ENCODE measurements around the gene PHGDH.
A peak's percentile ranks its signal among the peaks of the same experiment; 100 is the strongest.

PHGDH gene

GRCh38 chr1:119732465-119733168, 20.9 kb downstream of the PHGDH start:
- no peak for DNase-seq

DNA sequence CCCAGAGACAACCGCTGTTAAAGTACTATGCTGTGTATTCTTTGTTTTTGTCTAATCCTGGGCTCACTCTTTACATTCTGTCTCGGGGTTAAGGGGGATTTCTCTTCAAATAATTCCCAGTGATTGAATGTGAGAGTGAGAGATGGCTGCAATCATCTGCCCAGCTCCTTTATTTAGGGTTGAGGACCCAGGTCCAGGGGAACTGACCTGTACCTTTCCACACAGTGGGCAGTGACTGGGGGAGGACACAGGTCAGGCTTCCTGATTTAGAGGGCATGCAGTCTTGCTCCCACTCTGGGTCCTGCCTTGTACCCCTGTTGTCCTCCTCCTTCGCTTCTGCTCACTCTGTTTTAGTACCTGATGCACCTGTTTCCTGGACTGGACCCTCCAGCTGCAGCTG, 22.0 kb downstream of the PHGDH start:
- DNase-seq = no peak

DNA sequence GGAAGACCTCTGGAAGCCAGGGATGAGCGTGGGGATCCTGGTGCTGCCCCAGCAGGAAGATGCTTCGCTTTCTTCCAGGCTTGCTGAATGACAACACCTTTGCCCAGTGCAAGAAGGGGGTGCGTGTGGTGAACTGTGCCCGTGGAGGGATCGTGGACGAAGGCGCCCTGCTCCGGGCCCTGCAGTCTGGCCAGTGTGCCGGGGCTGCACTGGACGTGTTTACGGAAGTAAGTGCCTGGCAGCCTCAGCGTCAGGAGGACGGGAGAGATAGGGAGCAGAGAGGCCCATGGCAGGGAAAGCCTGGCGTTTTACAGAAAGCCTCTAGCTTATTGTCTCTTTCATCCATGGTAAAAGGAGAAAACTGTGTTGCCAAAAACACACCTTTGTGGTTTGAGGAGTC, 23.5 kb downstream of the PHGDH start:
- DNase-seq = no peak

GRCh38 chr1:119736649-119737039, 24.9 kb downstream of the PHGDH start:
- no peak for DNase-seq

GRCh38 chr1:119737040-119737682, 25.4 kb downstream of the PHGDH start:
- no peak for DNase-seq

- no peak for DNase-seq
Observed at GRCh38 chr1:119738100-119738720, 26.5 kb downstream of the PHGDH start.

DNA sequence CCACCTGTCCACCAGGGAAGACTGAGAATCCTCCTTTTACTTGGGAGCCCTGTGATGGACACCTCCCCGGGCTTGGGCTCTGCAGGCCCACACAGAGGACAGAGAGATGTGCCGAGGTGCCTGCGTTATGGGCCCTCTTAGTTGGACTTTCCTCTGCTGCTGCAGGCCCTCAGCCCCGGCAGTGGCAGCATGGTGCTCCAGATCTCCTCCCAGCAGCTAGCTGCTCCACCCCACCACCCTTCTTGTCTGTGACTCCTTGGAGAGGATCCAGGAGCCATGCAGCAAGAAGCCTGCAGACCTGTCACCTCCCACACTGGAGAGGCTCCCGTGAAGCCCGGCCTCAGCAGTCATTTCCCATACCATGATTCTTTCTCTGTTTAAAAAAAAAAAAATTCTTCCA, 27.4 kb downstream of the PHGDH start:
- DNase-seq = no peak

- no peak for DNase-seq
Observed at GRCh38 chr1:119740261-119740660, 28.5 kb downstream of the PHGDH start.

- no peak for DNase-seq
Observed at GRCh38 chr1:119740896-119741780, 29.4 kb downstream of the PHGDH start.

DNA sequence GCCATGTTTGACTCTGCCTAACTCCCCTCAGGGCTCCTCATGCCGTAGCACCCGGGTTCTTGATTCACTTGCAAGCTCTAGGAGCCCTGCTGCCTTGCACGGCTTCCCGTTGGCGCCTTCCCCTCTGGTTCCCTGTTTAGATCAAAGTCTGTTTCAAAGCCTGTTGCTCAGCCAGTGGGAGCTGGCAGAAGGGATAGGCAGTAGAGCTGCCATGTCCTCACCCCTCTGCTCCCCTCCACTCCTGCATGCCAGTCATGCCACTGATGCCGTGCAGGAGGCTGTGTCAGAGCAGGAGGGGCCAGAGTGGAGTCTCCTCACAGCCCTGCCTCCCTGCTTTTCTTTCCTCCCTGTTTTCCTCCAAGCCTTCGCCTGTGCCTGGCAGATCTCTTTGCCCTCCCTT, 30.5 kb downstream of the PHGDH start:
- DNase-seq = no peak

DNA sequence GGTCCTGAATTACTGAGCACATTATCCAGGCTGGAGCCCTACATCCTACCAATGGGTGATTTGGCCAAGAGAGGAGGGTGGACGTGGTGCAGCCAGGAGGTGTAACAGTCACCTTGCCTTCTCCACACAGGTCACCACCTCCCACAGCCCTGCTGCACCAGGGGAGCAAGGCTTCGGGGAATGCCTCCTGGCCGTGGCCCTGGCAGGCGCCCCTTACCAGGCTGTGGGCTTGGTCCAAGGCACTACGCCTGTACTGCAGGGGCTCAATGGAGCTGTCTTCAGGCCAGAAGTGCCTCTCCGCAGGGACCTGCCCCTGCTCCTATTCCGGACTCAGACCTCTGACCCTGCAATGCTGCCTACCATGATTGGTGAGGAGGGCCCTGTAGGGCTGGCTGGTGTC, 30.9 kb downstream of the PHGDH start:
- DNase-seq = no peak

DNA sequence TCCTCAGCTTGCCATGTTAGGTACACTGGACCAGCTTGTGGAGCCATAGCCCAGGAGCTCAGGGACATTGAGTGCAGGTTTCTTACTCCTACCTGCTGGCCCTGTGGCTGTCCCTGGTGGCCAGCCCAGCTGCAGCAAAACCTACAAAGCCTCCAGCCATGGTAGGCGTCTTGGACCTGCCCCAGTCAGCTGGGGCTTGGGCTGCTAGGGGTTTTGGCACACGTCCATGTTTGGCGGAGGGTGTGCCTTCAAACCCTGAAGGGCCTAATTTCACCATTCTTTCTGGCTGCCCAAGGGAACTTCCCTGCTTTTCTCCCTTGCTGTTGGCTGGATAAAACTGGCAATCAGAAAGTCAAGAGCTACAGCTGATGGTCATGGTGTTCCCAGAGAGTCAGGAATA, 31.6 kb downstream of the PHGDH start:
- no peak for DNase-seq

DNA sequence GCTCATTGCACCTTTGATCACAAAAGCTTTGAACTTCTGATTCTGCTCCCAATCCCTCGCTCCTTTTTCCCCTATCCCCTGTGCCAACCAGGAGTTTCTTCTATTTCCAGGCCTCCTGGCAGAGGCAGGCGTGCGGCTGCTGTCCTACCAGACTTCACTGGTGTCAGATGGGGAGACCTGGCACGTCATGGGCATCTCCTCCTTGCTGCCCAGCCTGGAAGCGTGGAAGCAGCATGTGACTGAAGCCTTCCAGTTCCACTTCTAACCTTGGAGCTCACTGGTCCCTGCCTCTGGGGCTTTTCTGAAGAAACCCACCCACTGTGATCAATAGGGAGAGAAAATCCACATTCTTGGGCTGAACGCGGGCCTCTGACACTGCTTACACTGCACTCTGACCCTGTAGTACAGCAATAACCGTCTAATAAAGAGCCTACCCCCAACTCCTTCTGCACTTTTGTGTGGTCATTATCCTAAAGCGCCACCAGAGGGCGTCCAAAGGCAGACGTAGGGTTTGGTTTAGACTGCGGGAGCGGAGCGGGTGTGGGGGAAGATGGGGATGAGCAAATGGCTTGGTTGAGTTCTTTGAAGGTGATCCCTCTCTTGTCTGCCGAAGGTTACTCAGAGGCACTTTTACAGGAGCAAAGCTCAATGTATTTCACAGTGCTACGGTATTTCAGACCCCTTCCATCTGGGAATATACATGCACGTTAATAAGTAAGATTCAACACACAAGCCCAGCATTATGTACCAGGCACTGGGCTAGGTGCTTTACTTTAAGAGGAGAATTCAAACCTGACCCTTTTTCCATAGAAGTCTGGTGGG, 32.3 kb downstream of the PHGDH start:
- DNase-seq = peak; percentile 16 to 65

GRCh38 chr1:119744598-119744942, 32.8 kb downstream of the PHGDH start:
- DNase-seq = no peak

DNA sequence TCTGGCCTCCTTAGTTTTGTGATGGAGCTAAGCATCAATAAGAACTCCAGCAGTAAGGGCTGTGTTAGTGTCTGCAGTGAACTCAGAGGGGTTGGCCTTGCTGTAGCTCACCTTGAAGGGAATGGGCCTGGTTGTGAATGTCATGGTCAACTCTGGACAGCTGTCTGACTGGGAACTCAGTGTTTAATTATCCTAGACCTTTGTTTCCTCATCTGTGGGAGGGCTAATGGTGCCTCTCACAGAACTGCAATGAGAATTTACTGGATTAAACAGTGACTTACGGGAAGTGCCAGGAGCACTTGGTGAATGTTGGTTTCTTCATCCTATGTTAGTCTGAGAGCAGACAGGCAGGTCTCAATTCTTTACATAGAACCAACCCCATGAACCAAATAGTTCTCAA, 33.3 kb downstream of the PHGDH start:
- no peak for DNase-seq

GRCh38 chr1:119747451-119747850, 35.7 kb downstream of the PHGDH start:
- DNase-seq = no peak

DNA sequence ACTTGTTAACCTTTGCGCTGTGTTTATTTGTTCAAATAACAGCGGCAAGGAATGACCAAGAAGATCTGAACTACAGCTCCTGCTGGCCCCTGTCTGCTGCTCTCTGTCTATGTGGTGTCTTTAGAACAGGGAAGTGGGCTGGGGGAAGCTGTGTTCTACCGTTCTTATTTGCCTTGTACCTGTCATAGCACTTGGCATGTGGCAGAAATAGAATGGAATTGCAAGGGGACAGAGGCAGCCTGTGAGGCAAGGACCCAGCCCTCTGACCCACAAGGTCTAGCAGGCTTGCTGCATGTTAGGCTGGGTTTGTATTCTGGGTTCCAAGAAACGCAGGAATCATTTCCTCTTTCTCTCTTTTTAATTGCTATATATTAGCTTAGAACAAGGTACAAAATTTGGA, 36.3 kb downstream of the PHGDH start:
- DNase-seq = no peak

GRCh38 chr1:119752592-119752991, 40.9 kb downstream of the PHGDH start:
- no peak for DNase-seq

DNA sequence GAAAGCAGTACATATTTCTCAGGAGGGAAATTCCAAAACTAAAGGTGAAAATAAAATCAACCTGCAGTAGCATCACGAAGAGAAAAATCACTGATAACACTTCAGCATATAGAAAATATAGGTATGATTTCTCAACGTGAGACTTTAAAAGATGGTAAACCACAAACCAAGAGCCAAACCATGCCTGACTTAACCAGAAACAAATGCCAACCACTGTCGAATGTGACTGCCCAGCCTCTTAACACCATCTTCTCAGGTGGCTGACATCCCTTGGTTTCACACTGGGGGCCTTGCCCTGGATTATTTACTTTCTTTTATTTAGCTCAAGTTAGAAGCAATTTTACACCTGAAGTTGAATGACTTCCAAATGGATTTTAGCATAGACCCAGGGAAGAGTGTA, 46.9 kb downstream of the PHGDH start:
- no peak for DNase-seq

DNA sequence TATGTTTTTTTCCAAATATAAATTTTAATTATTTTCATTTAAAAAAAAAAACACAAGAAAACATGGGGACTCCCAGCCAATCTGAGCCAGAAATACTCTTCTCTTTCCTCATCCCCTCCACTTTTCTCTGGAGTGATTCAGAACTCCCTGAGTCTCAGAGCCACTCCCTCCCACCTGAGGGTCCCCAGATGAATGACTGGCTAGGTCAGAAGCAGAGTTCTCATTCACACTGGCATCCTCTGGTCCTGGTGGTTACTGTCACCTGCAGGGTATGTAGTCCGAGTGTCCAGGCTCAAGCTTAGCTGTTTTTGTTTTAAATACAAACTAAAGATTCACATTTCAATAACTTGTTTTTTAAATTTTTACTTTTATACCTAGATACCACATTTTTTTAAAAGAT, 50.7 kb downstream of the PHGDH start:
- no peak for DNase-seq

DNA sequence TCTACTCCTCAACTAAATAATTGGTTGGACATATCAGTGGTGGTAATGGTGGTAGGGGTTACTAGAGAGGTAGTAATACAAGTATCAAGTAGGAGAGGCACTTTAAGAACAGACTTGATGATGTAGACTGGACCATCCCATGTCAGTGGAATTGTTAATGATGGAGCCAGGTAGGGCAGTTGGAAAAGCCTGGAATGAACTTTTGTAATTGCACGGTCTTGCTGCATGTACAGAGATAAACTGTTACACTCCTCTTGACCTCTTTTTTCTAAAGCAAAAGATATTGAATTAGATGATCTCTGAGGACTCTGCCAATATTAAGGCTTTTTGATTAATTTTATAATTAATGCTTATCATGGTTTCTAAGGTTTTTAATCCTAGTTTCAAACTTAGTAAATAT, 51.2 kb downstream of the PHGDH start:
- DNase-seq = no peak

DNA sequence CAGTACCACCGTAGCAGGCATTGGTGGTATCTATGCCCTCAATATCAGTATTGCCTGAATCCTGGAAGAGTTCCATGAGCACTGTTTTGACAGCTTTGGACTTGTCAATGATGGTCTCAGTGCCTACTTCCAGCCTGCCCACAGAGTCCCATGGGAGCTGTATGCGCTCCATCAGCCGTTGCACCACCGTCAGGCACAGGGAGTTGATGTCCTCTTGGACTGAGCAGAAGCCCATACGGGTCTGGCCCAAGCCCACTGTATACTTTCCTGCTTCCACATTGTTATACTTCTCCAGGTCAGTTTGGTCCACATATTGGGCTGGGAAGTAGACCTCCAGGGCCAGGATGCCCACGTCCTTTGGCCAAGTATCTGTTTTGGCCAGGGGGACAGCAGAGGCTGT, 52.5 kb downstream of the PHGDH start:
- no peak for DNase-seq

GRCh38 chr1:119766374-119766794, 54.6 kb downstream of the PHGDH start:
- no peak for DNase-seq

Data from NCI-H446 (cell line).